Measurements from ENCODE around the gene LIMS3. TPM values are rescaled to one million over a fixed set of nuclear protein-coding genes. Genes with fewer than 3 reads are reported as not detected.
"Not testable (repeated sequence)": the region's sequence is repeated elsewhere in the genome, so short reads cannot be mapped to it uniquely, and the experiment has no call there.

The LIMS3 gene
- total RNA-seq, 2 donors from 2014 or later = 0.57 to 1.1 TPM

- H3K36me3 Mint-ChIP-seq; ATAC-seq; H3K27ac Mint-ChIP-seq; DNase-seq (ENCODE audit: low spot score in 2 of 2); H3K9me3 Mint-ChIP-seq: not testable (repeated sequence)
These were observed 16.1 kb downstream of the LIMS3 start for GRCh38 chr2:109914552-109914951.

DNA sequence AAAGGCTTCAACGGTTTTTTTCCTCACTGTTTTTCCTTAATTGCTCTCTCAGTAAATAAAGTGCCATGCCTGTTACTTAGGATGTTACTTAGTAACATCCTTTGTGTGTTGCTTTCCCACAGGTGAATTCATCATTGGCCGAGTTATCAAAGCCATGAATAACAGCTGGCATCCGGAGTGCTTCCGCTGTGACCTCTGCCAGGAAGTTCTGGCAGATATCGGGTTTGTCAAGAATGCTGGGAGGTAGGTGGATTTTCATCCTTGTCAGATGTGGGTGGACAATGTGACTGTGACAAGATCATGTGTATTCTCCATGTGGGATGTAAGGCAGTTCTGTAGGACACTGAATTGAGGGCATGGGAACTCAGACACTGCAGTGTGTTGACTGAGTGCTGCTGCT, 17.3 kb downstream of the LIMS3 start:
- H3K36me3 Mint-ChIP-seq; H3K27ac Mint-ChIP-seq; DNase-seq (ENCODE audit: low spot score in 2 of 2); H3K9me3 Mint-ChIP-seq; ATAC-seq: not testable (repeated sequence)

DNA sequence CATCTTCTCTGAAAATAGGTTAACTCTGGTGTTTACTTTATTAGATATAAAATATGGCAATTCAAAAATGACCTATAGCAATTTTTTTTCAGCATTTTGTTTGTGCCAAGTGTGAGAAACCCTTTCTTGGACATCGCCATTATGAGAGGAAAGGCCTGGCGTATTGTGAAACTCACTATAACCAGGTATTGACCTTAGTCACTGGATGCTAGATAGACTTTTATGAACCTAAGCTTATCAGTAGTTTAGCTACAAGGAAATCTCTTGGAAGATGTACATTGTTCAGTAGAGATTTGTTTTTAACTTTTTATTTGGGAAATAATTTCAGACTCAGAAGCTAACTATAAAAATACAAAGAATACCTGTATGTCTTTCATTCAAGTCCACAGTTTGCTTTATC, 21.7 kb downstream of the LIMS3 start:
- H3K27ac Mint-ChIP-seq; ATAC-seq; H3K36me3 Mint-ChIP-seq; H3K9me3 Mint-ChIP-seq; DNase-seq (ENCODE audit: low spot score in 2 of 2): not testable (repeated sequence)

DNA sequence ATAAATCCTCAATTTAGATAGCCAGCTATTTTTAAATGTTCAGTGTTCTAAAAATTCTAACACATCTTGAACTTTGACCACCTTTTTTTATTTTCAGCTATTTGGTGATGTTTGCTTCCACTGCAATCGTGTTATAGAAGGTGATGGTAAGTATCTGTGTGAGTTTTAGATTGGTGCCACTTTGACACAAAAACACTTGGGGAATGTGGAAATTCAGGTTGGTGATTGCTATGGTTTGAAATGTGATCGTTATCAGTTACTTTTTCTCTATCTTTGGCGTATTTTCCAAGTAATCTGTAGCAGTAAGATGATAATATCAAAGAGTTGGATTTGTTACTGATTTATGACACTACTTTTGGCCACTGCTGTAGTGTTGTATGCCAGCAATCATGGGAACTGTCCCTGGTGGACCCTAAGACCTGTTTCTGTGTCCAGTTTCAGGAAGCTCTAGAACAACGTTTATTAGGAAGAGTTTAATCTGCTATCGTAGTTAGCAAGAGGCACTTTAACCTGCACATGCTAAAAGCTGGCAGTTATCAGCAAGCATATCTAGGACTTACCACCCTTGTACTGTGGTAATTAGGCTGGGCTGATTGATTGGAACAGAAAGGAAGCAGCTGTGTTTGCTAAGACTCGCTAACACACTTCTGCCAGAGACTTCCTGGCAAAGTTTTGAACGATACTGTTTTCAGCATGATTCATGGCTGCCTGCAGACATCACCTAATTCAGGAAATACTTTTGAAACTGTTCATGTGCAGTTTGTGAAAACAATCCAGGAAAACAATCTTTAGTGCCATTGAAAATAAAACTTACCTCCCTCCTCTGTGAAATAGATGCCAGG, 23.3 kb downstream of the LIMS3 start:
- H3K9me3 Mint-ChIP-seq; H3K36me3 Mint-ChIP-seq; DNase-seq (ENCODE audit: low spot score in 2 of 2); H3K27ac Mint-ChIP-seq: not testable (repeated sequence)
- ATAC-seq = peak in 1 of 2 donors; percentile 57

GRCh38 chr2:109924481-109924880, 26.0 kb downstream of the LIMS3 start:
- H3K36me3 Mint-ChIP-seq; H3K27ac Mint-ChIP-seq; H3K9me3 Mint-ChIP-seq; DNase-seq (ENCODE audit: low spot score in 2 of 2); ATAC-seq: not testable (repeated sequence)

GRCh38 chr2:109927803-109928202, 29.3 kb downstream of the LIMS3 start:
- ATAC-seq; H3K27ac Mint-ChIP-seq; H3K36me3 Mint-ChIP-seq; DNase-seq (ENCODE audit: low spot score in 2 of 2); H3K9me3 Mint-ChIP-seq: not testable (repeated sequence)

DNA sequence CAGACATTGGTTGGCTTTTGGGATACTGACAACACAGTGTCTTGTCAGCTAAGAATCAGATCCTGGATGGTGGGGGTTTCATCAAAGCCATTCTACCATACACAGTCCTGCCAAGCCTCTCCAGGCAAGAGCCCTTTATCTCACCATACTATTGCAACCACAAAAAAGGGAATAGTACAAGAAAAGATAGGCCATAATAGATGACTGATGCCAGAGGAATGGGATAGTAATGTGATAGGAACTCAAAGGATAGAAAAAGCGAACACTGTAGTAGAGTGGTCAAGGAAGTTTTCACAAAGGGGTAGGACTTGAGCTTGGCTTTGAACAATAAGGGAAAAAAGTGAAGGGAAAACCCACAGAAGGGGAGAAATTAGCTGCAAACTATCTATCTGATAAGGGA, 30.7 kb downstream of the LIMS3 start:
- H3K9me3 Mint-ChIP-seq; H3K36me3 Mint-ChIP-seq; H3K27ac Mint-ChIP-seq; ATAC-seq; DNase-seq (ENCODE audit: low spot score in 2 of 2): not testable (repeated sequence)

DNA sequence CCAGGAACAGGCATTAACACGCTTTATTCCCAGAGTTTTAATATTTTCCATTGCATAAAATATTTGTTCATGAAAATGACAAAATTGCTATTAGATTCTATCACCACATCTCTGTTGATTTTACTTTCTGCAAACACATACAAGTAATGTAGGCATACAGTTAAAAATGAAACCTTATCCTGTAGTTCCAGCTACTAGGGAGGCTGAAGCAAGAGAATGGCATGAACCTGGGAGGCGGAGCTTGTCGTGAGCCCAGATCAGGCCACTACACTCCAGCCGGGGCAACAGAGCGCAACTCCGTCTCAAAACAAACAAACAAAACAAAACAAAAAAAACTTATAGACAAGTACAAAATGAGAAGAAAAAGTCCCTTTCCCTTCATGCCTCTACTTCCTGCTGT, 38.0 kb downstream of the LIMS3 start:
- not testable (repeated sequence) for H3K9me3 Mint-ChIP-seq; H3K27ac Mint-ChIP-seq; H3K36me3 Mint-ChIP-seq; DNase-seq (ENCODE audit: low spot score in 2 of 2); ATAC-seq

- not testable (repeated sequence) for ATAC-seq; DNase-seq (ENCODE audit: low spot score in 2 of 2); H3K27ac Mint-ChIP-seq; H3K9me3 Mint-ChIP-seq; H3K36me3 Mint-ChIP-seq
These were observed 46.9 kb downstream of the LIMS3 start for GRCh38 chr2:109945362-109945761.

DNA sequence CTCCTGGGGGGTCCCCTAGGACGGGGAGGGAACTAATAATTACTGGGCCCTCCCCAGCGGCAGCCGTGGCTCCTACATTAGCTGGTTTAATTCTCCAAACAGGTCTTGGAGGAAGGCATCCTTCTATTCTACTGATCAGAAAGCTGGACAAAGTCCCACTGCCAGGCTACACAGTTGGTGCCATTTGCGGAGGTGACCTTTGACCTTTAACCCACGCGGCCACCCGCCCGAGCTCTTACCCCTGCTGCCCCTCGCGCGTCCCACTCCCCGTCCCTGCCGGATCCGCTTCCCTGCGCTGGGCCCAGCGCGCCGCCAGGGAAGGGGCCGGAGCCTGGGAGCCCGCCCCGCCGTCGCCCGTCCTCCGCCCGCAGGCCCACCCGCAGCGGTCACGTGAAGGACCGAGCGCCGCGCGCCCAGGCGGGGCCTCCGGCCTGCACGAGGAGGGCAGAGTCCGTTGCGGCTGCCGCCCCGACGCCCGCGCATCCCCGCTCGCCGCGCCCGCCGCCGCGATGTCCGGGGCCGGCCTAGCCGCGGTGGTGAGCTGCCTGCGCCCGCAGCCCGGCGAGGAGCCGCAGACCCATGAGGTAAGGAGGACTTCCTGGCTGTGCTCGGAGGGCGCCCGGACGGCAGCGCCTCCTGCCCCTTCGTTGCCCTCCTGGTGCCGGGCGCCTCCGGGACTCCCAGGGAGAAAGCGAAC, 48.9 kb downstream of the LIMS3 start:
- peak; percentile 48 to 53 for ATAC-seq
- DNase-seq (ENCODE audit: low spot score in 2 of 2); H3K9me3 Mint-ChIP-seq; H3K27ac Mint-ChIP-seq; H3K36me3 Mint-ChIP-seq: not testable (repeated sequence)

DNA sequence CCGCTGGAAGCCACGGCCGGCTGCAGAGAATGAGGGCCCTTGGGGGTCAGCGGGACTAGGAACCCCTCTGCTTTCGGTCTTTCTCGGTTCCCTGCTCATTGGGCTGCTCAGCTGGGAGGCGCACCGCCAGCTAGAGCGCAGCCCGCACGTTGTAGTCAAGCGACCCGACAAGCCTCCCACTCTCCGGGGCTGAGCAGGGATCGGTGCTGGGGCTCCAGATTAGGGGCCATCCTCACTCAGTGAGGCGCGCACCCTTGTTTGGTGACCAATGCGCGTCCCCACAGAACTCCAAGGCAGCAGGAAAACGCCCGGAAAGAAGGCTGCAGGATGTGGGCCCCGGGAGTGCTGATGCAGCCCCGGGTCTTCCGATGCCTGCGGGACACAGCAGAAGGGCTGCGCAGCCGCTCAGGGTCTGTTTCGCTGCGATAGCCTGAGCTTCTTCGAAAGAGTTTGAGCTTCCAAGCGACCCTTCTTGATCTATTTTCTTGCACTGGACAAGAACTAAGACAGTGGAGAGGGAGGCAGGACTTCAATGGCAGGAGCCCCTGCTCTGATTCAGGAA, 49.6 kb downstream of the LIMS3 start:
- ATAC-seq = peak; percentile 34 to 37
- not testable (repeated sequence) for H3K27ac Mint-ChIP-seq; H3K9me3 Mint-ChIP-seq; H3K36me3 Mint-ChIP-seq; DNase-seq (ENCODE audit: low spot score in 2 of 2)

GRCh38 chr2:109950146-109950843, 51.8 kb downstream of the LIMS3 start:
- not testable (repeated sequence) for H3K36me3 Mint-ChIP-seq; DNase-seq (ENCODE audit: low spot score in 2 of 2); H3K27ac Mint-ChIP-seq; ATAC-seq; H3K9me3 Mint-ChIP-seq

GRCh38 chr2:109963942-109964341, 65.5 kb downstream of the LIMS3 start:
- not testable (repeated sequence) for H3K36me3 Mint-ChIP-seq; H3K27ac Mint-ChIP-seq; H3K9me3 Mint-ChIP-seq; DNase-seq (ENCODE audit: low spot score in 2 of 2); ATAC-seq

- not testable (repeated sequence) for H3K36me3 Mint-ChIP-seq; H3K9me3 Mint-ChIP-seq; DNase-seq (ENCODE audit: low spot score in 2 of 2); H3K27ac Mint-ChIP-seq; ATAC-seq
These were observed 67.0 kb downstream of the LIMS3 start for GRCh38 chr2:109965482-109965881.

DNA sequence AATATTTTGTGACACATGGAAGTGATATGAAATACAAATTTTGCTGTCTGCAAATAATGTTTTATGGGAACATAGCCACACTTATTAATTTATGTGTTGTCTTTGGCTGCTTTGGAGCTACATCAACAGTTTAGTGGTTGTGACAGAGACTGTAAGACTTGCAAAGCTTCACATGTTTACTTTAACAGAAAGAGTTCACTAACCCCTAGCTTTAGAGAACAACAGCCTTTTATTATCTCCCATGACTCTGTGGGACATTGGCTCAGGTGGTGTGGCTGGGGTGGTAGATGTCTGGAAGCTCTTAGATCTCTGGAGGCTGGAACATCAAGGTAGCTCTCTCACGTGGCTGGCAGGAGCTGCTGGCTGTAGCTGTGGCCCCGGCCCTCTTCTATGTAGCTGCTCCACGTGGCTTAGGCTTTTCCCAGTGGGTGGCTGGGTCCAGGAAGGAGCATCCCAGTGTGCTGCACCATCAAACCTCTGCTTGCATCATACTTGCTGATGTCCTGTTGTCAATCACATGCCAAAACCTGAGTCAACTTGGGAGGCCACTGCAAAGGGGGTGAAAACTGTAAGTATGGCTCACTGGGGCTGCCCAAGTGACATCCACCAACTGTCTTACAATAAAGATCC, 67.7 kb downstream of the LIMS3 start:
- H3K36me3 Mint-ChIP-seq; H3K9me3 Mint-ChIP-seq; DNase-seq (ENCODE audit: low spot score in 2 of 2); ATAC-seq; H3K27ac Mint-ChIP-seq: not testable (repeated sequence)

- not testable (repeated sequence) for H3K9me3 Mint-ChIP-seq; DNase-seq (ENCODE audit: low spot score in 2 of 2); H3K27ac Mint-ChIP-seq; H3K36me3 Mint-ChIP-seq; ATAC-seq
These were observed 68.4 kb downstream of the LIMS3 start for GRCh38 chr2:109966858-109967257.
